HG03520 (cell line): ENCODE data around the gene PIK3R1.
A peak's percentile ranks its signal among the peaks of the same experiment; 100 is the strongest.

Experiments
- ATAC-seq: cut with Tn5 transposase; IDR thresholded peaks from one replicate; pipeline ENCODE4 v1.9.1; 2021; ENCODE audit warnings: mild to moderate bottlenecking, moderate library complexity; ENCODE audit not compliant: unreplicated experiment

Gene PIK3R1

GRCh38 chr5:68319706-68320412, 104.3 kb downstream of the PIK3R1 start:
- ATAC-seq, result no peak

- no peak for ATAC-seq
Observed at GRCh38 chr5:68320413-68320986, 104.9 kb downstream of the PIK3R1 start.

- ATAC-seq, result no peak
Observed at GRCh38 chr5:68325065-68325580, 109.6 kb downstream of the PIK3R1 start.

- no peak for ATAC-seq
Observed at GRCh38 chr5:68329554-68330255, 114.1 kb downstream of the PIK3R1 start.

GRCh38 chr5:68330574-68330973, 115.0 kb downstream of the PIK3R1 start:
- no peak for ATAC-seq

GRCh38 chr5:68331192-68332079, 115.9 kb downstream of the PIK3R1 start:
- peak; percentile 84 for ATAC-seq

GRCh38 chr5:68332080-68332451, 116.5 kb downstream of the PIK3R1 start:
- peak; percentile 20 for ATAC-seq

GRCh38 chr5:68332556-68332955, 117.0 kb downstream of the PIK3R1 start:
- ATAC-seq, result no peak

GRCh38 chr5:68333649-68334552, 118.3 kb downstream of the PIK3R1 start:
- ATAC-seq, result no peak

GRCh38 chr5:68334553-68334886, 119.0 kb downstream of the PIK3R1 start:
- no peak for ATAC-seq

- ATAC-seq, result no peak
Observed at GRCh38 chr5:68335075-68335474, 119.5 kb downstream of the PIK3R1 start.

- ATAC-seq, result no peak
Observed at GRCh38 chr5:68336200-68336599, 120.6 kb downstream of the PIK3R1 start.

- no peak for ATAC-seq
Observed at GRCh38 chr5:68337235-68337634, 121.7 kb downstream of the PIK3R1 start.

GRCh38 chr5:68339921-68340321, 124.4 kb downstream of the PIK3R1 start:
- no peak for ATAC-seq

GRCh38 chr5:68341006-68341405, 125.5 kb downstream of the PIK3R1 start:
- no peak for ATAC-seq

- ATAC-seq, result no peak
Observed at GRCh38 chr5:68342693-68343092, 127.1 kb downstream of the PIK3R1 start.

GRCh38 chr5:68343421-68343826, 127.9 kb downstream of the PIK3R1 start:
- ATAC-seq, result peak; percentile 58

- ATAC-seq, result no peak
Observed at GRCh38 chr5:68344447-68345111, 129.0 kb downstream of the PIK3R1 start.

- no peak for ATAC-seq
Observed at GRCh38 chr5:68345171-68345570, 129.6 kb downstream of the PIK3R1 start.

- ATAC-seq, result no peak
Observed at GRCh38 chr5:68345582-68345981, 130.0 kb downstream of the PIK3R1 start.
